Esophagus muscularis mucosa (tissue), 4 donors: ENCODE results near the gene PDZRN3. TPM values are rescaled to one million over a fixed set of nuclear protein-coding genes. Genes with fewer than 3 reads are reported as not detected.

ENCODE experiments used
- DNase-seq: peaks from one replicate; pipeline ENCODE4 v3.0.0-alpha.2; 2017; ENCODE audit errors: extremely low spot score
- H3K27ac ChIP-seq, 4 donors: fragments of 200-600 bp; sonication (generic); replicated peaks in 1 of 4; 1 replicate in 3 of 4; 2 replicates in 1 of 4; pipeline ENCODE4 v1.5.1; 2016 to 2019; ENCODE audit warnings: mild to moderate bottlenecking in 1 of 4
- H3K27me3 ChIP-seq, 4 donors: fragments of 200-600 bp; sonication (generic); one replicate each; pipeline versions ENCODE4 v1.5.1 to v1.6.0; 2016 to 2019
- H3K36me3 ChIP-seq, 4 donors: fragments of 200-600 bp; sonication (generic); one replicate each; pipeline ENCODE4 v1.5.1; 2016 to 2019
- H3K4me1 ChIP-seq, 4 donors: fragments of 200-600 bp; sonication (generic); one replicate each; pipeline ENCODE4 v1.5.1; 2016 to 2019
- H3K4me3 ChIP-seq, 4 donors: fragments of 200-600 bp; sonication (generic); 1 replicate in 2 of 4; 2 replicates in 2 of 4; pipeline ENCODE4 v1.5.1; 2016 to 2019; ENCODE audit warnings: mild to moderate bottlenecking in 4 of 4, moderate library complexity in 1 of 4
- H3K9me3 ChIP-seq, 4 donors: fragments of 200-600 bp; sonication (generic); 1 replicate in 3 of 4; 2 replicates in 1 of 4; pipeline ENCODE4 v1.5.1; 2016 to 2019
- EP300 ChIP-seq: sonication (generic); formaldehyde crosslinking; IDR thresholded peaks from one replicate; pipeline ENCODE4 v1.6.1; 2017; ENCODE audit warnings: antibody characterized with exemption
- POLR2A ChIP-seq: fragments of 450-650 bp; IDR thresholded peaks from one replicate; pipeline ENCODE4 v1.6.1; 2017; ENCODE audit warnings: antibody characterized with exemption, moderate library complexity, mild to moderate bottlenecking, low read depth
- POLR2AphosphoS5 ChIP-seq, 2 donors: sonication (generic); formaldehyde crosslinking; IDR thresholded peaks; one replicate each; pipeline ENCODE4 v1.6.1; 2017; ENCODE audit warnings: antibody characterized with exemption in 2 of 2
- WGBS: methylation state at CpG from one replicate; pipeline ENCODE4 v1.1.5; 2018; 5-methylcytosine and 5-hydroxymethylcytosine counted together
- intact Hi-C: fragments of 100-400 bp; cut with DNase I; formaldehyde crosslinking; loops from one replicate; pipeline ENCODE4 v1.15.1; 2023
- total RNA-seq, 4 donors: library from RNA; depleted of rRNA; stranded (reverse); fragments of >200 nt; gene quantifications; one replicate each; pipeline versions ENCODE4 v1.1.0 to v1.2.1, GENCODE V29; 2016
- TF ChIP-seq, protein P1 (sequence below), 3 experiments: fragments of 200-600 bp in 2 of 3; fragments of 450-650 bp in 1 of 3; sonication (generic) in 2 of 3; IDR thresholded peaks; one replicate each; pipeline ENCODE4 v1.5.1; 2017 to 2019; ENCODE audit warnings: antibody characterized with exemption in 3 of 3, mild to moderate bottlenecking in 2 of 3, moderate library complexity in 1 of 3

Gene PDZRN3
- total RNA-seq, 4 donors from 2014 or later: 149 to 314 (median 220) TPM

- 35% methylated on average over 3 of the region's 3 CpGs for WGBS
- Histone ChIP-seq H3K27ac (peak overlapping the region; percentile 63 to 77 (median 70)), H3K9me3 (no peaks in the 10 kb centered on the region), H3K4me3 (peak overlapping the region in 1 of 4 donors; percentile 19), H3K4me1 (peaks cover 42 to 84% (median 82%) of the 10 kb centered on the region in 4 donors), H3K27me3 (no peaks in the 10 kb centered on the region), H3K36me3 (no peaks in the 10 kb centered on the region)
- TF ChIP-seq, protein P1, sequence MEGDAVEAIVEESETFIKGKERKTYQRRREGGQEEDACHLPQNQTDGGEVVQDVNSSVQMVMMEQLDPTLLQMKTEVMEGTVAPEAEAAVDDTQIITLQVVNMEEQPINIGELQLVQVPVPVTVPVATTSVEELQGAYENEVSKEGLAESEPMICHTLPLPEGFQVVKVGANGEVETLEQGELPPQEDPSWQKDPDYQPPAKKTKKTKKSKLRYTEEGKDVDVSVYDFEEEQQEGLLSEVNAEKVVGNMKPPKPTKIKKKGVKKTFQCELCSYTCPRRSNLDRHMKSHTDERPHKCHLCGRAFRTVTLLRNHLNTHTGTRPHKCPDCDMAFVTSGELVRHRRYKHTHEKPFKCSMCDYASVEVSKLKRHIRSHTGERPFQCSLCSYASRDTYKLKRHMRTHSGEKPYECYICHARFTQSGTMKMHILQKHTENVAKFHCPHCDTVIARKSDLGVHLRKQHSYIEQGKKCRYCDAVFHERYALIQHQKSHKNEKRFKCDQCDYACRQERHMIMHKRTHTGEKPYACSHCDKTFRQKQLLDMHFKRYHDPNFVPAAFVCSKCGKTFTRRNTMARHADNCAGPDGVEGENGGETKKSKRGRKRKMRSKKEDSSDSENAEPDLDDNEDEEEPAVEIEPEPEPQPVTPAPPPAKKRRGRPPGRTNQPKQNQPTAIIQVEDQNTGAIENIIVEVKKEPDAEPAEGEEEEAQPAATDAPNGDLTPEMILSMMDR (IDR thresholded peaks at IDR 0.05): no peak
- TF ChIP-seq POLR2AphosphoS5 (IDR thresholded peaks at IDR 0.05): peak in 1 of 2 donors; percentile 10
- DNase-seq: no peak
- intact Hi-C loops: no loop called here
Measured at GRCh38 chr3:73556520-73557372, 68.0 kb downstream of the PDZRN3 start.

GRCh38 chr3:73555076-73555475 is 69.7 kb downstream of the PDZRN3 start:
- no peaks in the 10 kb centered on the region for H3K9me3 ChIP-seq
- H3K4me1 ChIP-seq: peaks cover 42 to 84% (median 77%) of the 10 kb centered on the region in 4 donors
- no peak for TF ChIP-seq EP300
- no peak for DNase-seq
- no peaks in the 10 kb centered on the region for H3K36me3 ChIP-seq
- intact Hi-C loops: no loop called here
- no peak overlapping the region for H3K4me3 ChIP-seq
- peak overlapping the region; percentile 7 to 63 (median 50) for H3K27ac ChIP-seq
- no peaks in the 10 kb centered on the region for H3K27me3 ChIP-seq
- WGBS: 42% methylated on average over 2 of the region's 2 CpGs

DNA sequence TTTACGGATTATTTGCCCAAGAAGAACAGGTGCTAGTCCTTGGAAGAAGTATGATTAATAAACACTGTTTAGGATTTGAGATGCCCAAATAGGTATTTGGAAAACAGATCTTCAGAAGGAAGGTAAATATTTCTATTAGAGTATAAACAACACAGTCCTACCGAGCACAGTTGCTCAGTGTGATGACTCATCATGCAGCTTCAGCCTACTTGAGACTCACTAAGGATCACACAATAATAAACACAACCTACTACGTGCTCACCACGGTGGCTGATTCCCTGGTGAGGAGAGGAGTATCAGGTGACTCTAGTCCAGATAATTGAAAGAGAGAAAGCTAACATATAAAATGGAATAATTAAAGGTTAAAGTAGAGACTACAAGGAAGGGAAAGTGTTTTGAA is 72.0 kb downstream of the PDZRN3 start:
- H3K36me3 ChIP-seq: no peaks in the 10 kb centered on the region
- peak overlapping the region in 3 of 4 donors; percentile 31 to 45 (median 36) for H3K27ac ChIP-seq
- H3K4me3 ChIP-seq: no peak overlapping the region
- 29% methylated on average over 4 of the region's 4 CpGs for WGBS
- TF ChIP-seq, protein P1 (IDR thresholded peaks at IDR 0.05): no peak
- no peak for TF ChIP-seq POLR2AphosphoS5 (IDR thresholded peaks at IDR 0.05)
- no peak for TF ChIP-seq EP300
- intact Hi-C loops: no loop called here
- no peaks in the 10 kb centered on the region for H3K27me3 ChIP-seq
- no peaks in the 10 kb centered on the region for H3K9me3 ChIP-seq
- DNase-seq: no peak
- peaks cover 47 to 85% (median 78%) of the 10 kb centered on the region in 4 donors for H3K4me1 ChIP-seq

- Histone ChIP-seq H3K9me3 (no peaks in the 10 kb centered on the region), H3K36me3 (no peaks in the 10 kb centered on the region), H3K4me1 (peaks cover 35 to 90% (median 76%) of the 10 kb centered on the region in 4 donors), H3K27ac (peak overlapping the region; percentile 22 to 66 (median 32)), H3K27me3 (no peaks in the 10 kb centered on the region), H3K4me3 (no peak overlapping the region)
- TF ChIP-seq POLR2AphosphoS5 (IDR thresholded peaks at IDR 0.05) (no peak), POLR2A (no peak), EP300 (no peak)
- TF ChIP-seq, protein P1 (IDR thresholded peaks at IDR 0.05): no peak
- 87% methylated on average over 7 of the region's 7 CpGs for WGBS
- intact Hi-C loops: no loop called here
- peak; percentile 7 for DNase-seq
Measured at GRCh38 chr3:73550032-73550431, 74.7 kb downstream of the PDZRN3 start.

- no peak overlapping the region for H3K4me3 ChIP-seq
- no peaks in the 10 kb centered on the region for H3K9me3 ChIP-seq
- H3K27ac ChIP-seq: peak overlapping the region; percentile 66 to 72 (median 70)
- peaks cover 39 to 95% (median 78%) of the 10 kb centered on the region in 4 donors for H3K4me1 ChIP-seq
- TF ChIP-seq POLR2AphosphoS5 (IDR thresholded peaks at IDR 0.05) (no peak), EP300 (no peak), POLR2A (no peak)
- TF ChIP-seq, protein P1 (IDR thresholded peaks at IDR 0.05): no peak
- 76% methylated on average over 9 of the region's 9 CpGs for WGBS
- H3K36me3 ChIP-seq: no peaks in the 10 kb centered on the region
- DNase-seq: no peak
- H3K27me3 ChIP-seq: no peaks in the 10 kb centered on the region
- intact Hi-C loops: no loop called here
Measured at GRCh38 chr3:73549051-73549600, 75.6 kb downstream of the PDZRN3 start.
